ENCODE data around the gene TRIM29. TPM values are rescaled to one million over a fixed set of nuclear protein-coding genes. Genes with fewer than 3 reads are reported as not detected.

The TRIM29 gene
- total RNA-seq, 1 experiment from 2014 or later: not detected

DNA sequence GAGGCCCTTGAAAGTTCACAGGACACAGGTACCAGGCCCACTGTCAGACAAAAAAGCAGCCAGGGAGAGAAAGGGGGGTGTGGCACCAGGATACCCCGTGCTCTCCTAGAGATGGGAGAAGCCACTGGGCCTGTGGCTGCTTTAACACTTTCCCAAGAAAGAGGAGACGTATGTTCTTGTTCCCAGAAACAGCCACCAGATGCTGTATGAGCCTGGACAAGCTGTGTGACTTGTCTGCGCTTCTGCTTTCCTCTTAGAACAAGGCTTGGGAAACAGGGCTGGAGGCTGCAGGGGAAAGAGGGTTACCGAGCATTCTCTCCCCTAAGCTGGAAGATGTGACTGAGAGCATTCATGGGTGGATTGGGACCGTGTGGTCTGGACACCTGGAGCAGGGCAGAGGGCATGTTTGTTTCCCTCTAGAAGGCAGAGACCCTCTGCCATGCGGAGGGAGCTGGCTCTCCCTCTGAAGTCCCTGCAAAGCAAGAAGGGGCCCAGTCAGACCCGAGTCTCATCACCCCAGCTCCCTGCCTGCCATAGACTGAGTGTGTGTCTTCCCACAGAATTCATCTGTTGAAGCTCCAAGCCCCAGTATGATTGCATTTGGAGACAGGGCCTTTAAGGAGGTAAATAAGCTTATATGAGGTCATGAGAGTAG, 74.1 kb downstream of the TRIM29 start:
- DNase-seq (ENCODE audit: low read depth): no peak

DNA sequence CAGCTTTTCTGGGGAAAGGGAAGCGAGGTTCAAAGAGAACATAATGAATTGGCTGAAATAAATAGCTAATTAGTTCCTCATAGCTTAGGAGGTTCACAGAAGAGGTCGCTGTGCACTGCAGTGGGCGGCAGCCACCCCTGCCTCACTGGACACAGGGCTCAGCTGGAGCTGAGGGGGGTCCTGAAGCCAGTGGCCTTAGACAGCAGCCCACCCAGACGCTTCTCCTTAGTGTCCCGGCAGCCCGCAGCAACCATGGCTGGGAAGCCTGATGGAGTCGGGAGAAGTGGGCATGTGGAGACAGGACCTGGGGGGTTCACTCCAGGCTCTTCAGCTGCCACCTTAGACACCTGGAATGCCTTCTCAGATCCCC, 75.4 kb downstream of the TRIM29 start:
- DNase-seq (ENCODE audit: low read depth): no peak

DNA sequence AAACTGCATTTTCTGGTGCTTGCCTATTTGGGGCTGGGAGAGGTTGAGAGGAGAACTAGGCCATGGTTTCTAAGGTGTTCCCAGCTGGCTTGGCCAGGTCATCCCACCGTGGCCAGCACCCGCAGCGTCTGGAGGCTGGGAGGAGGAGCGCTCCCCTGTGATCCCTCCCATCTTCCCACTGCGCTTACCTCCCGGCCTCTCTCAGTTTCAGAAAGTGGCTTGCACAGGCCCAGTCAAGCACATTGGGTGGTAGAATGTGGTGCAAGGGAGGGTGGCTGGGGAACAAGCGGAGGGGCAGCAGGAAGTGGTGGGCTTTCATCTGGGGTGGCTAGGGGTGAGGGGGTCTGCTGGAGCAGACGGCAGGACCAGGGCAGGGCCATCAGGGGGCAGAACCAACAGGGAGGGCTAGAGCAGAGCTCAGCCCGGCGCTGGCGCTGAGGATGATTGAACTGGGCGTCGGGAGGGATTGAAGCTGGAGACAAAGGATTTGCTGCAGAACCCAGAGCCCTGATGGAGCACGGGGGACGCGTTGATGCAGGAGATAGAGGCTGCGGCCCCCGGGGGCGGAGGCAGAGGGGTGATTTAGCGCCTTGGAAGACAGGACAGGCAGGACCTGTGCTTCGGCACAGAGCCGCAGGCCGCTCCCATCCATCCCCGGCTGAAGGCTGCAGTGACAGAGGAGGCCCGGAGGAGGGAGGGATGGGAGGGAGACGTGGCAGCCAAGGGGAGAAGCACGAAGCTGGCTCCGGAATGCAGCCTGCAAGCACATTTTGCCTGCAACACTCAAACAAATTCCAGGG, 76.0 kb downstream of the TRIM29 start:
- no peak for DNase-seq (ENCODE audit: low read depth)

Other genes with a start within 250 kb of the TRIM29 start
- gene OAF, start 72.9 kb upstream of the TRIM29 start, total RNA-seq (2014; rRNA removed; shearing (Covaris generic)): 190 and 227 TPM in 2 replicates
- gene POU2F3, start 102.0 kb upstream of the TRIM29 start, total RNA-seq (2014; rRNA removed; shearing (Covaris generic)): 0.33 TPM in 1 of 2 replicates, not detected in the other
- gene TLCD5, start 187.2 kb upstream of the TRIM29 start, total RNA-seq (2014; rRNA removed; shearing (Covaris generic)): 7.7 and 8.6 TPM in 2 replicates
- 29.1 and 38.3 TPM in 2 replicates for gene ARHGEF12, start 198.3 kb upstream of the TRIM29 start, total RNA-seq (2014; rRNA removed; shearing (Covaris generic))